Body of pancreas (tissue), 4 donors: Measurements from ENCODE around the gene DNAJB1. TPM values are rescaled to one million over a fixed set of nuclear protein-coding genes. Genes with fewer than 3 reads are reported as not detected.

Source experiments
- ATAC-seq: fragments of 150-250 bp; one replicate; pipeline ENCODE4 v1.9.1; 2016
- DNase-seq, 4 donors: peaks; one replicate each; pipeline ENCODE4 v3.0.0-alpha.2; 2019
- H3K27ac ChIP-seq, 4 donors: fragments of 200-600 bp; sonication (generic); 1 replicate in 3 of 4; 2 replicates in 1 of 4; pipeline versions ENCODE4 v1.5.1 to v1.6.1; 2016 to 2019; ENCODE audit warnings: mild to moderate bottlenecking in 1 of 4, mixed read lengths in 1 of 4, moderate library complexity in 1 of 4
- H3K27me3 ChIP-seq, 2 donors: fragments of 200-600 bp; sonication (generic); one replicate each; pipeline ENCODE4 v1.6.0; 2016; ENCODE audit warnings: mild to moderate bottlenecking in 1 of 2
- H3K36me3 ChIP-seq, 2 donors: fragments of 200-600 bp; sonication (generic); replicated peaks in 1 of 2; 2 replicates each; pipeline ENCODE4 v1.5.1; 2016; ENCODE audit warnings: low read depth in 2 of 2; ENCODE audit not compliant: insufficient read depth in 1 of 2
- H3K4me1 ChIP-seq: fragments of 200-600 bp; sonication (generic); one replicate; pipeline ENCODE4 v1.6.0; 2016
- H3K4me3 ChIP-seq, 2 donors: fragments of 200-600 bp; sonication (generic); 1 replicate in 1 of 2; 2 replicates in 1 of 2; pipeline ENCODE4 v1.5.1; 2016 to 2019
- H3K9me3 ChIP-seq, 3 donors: fragments of 200-600 bp; sonication (generic); 1 replicate in 2 of 3; 2 replicates in 1 of 3; pipeline ENCODE4 v1.5.1; 2016
- POLR2A ChIP-seq, 3 donors: fragments of 450-650 bp; IDR thresholded peaks; one replicate each; pipeline ENCODE4 v1.6.1; 2016; ENCODE audit warnings: antibody characterized with exemption in 3 of 3, mild to moderate bottlenecking in 2 of 3
- WGBS, 2 donors: methylation state at CpG; one replicate each; pipeline ENCODE4 v1.1.5; 2017; 5-methylcytosine and 5-hydroxymethylcytosine counted together
- intact Hi-C: fragments of 100-400 bp; cut with DNase I; formaldehyde crosslinking; loops from one replicate; pipeline ENCODE4 v1.15.1; 2023
- total RNA-seq, 2 donors: library from RNA; depleted of rRNA; stranded (reverse); fragments of >200 nt; gene quantifications; one replicate each; pipeline ENCODE4 v1.1.0, GENCODE V29; 2016
- TF ChIP-seq, protein P1 (sequence below), 7 experiments: fragments of 450-650 bp in 4 of 7; fragments of 200-600 bp in 3 of 7; sonication (generic) in 3 of 7; IDR thresholded peaks; one replicate each; pipeline ENCODE4 v1.5.1; 2016 to 2019; ENCODE audit warnings: antibody characterized with exemption in 7 of 7

DNAJB1 gene
- total RNA-seq, 2 donors from 2014 or later = 24.4 to 33.2 TPM

DNA sequence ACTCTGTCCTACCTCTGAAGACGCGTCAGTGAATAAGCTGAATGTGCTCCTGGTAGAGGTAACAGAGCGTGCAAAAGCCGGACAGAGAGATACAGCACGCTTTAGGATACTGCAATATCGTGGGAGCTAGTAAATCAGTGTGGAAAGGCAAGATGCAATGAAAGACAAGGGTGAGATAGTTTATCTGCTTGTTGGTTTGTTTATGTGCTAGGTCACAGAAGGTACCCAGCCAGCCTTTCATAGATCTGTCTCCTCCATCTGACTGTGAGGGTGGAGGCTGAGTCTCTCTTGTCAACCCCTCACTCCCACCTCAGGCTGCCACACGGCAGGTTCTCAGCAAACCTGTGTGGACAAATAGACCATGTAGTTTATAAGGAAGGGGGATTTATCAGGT lies 21.4 kb downstream of the DNAJB1 start:
- no peaks in the 10 kb centered on the region for H3K9me3 ChIP-seq
- DNase-seq = no peak
- no peak overlapping the region for H3K4me3 ChIP-seq

DNA sequence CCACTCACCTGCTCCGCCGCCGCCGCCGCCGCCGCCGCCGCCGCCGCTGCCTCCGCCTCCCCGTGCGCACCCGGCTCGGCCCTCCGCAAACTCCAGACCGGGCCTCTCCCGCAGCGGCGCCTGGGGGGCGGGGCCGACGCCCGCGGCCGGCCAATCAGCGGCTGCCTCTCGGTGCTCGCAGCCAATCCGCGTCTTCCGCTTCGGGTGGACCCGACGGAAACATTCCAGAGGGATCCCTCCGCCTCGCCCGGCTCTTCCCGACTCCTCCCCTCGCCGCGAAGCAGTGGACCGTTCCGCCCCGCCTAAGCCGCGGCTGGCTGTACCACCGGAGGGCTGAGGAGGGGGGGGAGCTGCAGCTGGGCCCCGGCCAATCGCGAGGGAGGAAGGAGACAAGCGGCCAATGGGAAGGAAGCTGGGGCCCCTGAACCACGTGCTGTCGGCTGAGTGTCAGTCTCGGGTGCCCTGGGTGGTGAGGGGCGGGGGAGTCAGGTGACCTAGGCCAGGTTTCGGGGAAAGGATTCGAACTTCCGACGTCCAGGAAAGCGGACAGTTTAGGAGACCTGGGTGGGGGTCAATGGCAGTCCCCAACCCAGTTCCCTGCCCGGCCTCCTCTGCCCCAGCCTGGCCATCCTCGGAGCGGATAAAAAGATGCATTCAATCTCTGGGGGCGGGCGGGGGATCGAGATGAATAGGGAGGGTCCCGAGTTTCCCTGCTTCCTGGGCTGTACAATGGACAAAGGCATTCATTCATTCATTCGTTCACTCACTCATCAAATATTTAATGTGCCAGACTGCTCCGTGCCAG lies 22.0 kb downstream of the DNAJB1 start, which contains the start of gene GIPC1:
Gene GIPC1, minus strand, starts transcription at position 99 of the 805 bp plus-strand sequence. CDS start 13,151 bp downstream, outside the sequence.
- peaks cover 27% of the 10 kb centered on the region for H3K4me1 ChIP-seq
- H3K27ac ChIP-seq = peak within 1 kb of the TSS; percentile 53 to 86 (median 72)
- ATAC-seq = peak; percentile 97
- TF ChIP-seq POLR2A (IDR thresholded peaks at IDR 0.05) = peak in 2 of 3 donors; percentile 22 to 34
- TF ChIP-seq, protein P1, sequence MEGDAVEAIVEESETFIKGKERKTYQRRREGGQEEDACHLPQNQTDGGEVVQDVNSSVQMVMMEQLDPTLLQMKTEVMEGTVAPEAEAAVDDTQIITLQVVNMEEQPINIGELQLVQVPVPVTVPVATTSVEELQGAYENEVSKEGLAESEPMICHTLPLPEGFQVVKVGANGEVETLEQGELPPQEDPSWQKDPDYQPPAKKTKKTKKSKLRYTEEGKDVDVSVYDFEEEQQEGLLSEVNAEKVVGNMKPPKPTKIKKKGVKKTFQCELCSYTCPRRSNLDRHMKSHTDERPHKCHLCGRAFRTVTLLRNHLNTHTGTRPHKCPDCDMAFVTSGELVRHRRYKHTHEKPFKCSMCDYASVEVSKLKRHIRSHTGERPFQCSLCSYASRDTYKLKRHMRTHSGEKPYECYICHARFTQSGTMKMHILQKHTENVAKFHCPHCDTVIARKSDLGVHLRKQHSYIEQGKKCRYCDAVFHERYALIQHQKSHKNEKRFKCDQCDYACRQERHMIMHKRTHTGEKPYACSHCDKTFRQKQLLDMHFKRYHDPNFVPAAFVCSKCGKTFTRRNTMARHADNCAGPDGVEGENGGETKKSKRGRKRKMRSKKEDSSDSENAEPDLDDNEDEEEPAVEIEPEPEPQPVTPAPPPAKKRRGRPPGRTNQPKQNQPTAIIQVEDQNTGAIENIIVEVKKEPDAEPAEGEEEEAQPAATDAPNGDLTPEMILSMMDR (IDR thresholded peaks at IDR 0.05) = no peak
- H3K9me3 ChIP-seq = no peaks in the 10 kb centered on the region
- 2 to 3% methylated on average over 25 to 69 of the region's 71 CpGs for WGBS, 2 donors
- intact Hi-C loops = no loop called here
- H3K4me3 ChIP-seq = peak within 1 kb of the TSS; percentile 58 to 69
- peak; percentile 96 to 98 (median 97) for DNase-seq
- no peaks in the 10 kb centered on the region for H3K36me3 ChIP-seq
- no peaks in the 10 kb centered on the region for H3K27me3 ChIP-seq

More for the DNA sequence above, 21.4 kb downstream of the DNAJB1 start:
- Histone ChIP-seq H3K36me3 (no peaks in the 10 kb centered on the region), H3K4me1 (peaks cover 27% of the 10 kb centered on the region), H3K27ac (peak overlapping the region; percentile 53 to 86 (median 72)), H3K27me3 (no peaks in the 10 kb centered on the region)
- WGBS, 2 donors = 15 to 25% methylated on average over 7 of the region's 7 CpGs
- no peak for ATAC-seq
- TF ChIP-seq, protein P1 (IDR thresholded peaks at IDR 0.05) = no peak
- no peak for TF ChIP-seq POLR2A (IDR thresholded peaks at IDR 0.05)
- intact Hi-C loops = no loop called here

DNA sequence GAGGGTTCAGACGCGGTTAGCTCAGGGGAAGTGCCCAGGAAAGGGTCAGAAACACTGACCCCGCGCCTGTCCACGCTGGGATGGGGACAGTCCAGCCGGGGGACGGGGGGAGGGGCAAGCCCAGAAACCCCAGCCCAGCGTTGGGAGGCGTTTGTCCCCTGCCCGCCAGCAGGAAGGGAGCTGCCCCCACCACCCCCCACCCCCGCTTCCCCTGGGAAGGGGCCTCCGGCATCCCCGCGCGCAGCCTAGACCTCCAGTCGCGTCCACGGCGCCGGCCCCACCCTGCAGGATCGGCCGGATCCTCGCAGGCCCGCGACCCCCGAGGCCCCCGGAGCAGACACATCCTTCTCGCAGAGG lies 22.5 kb downstream of the DNAJB1 start:
- WGBS, 2 donors = 0% methylated on average over 27 of the region's 28 CpGs; no CpG with 5 or more reads in 1 of the 2 donors
- ATAC-seq = peak; percentile 1
- Histone ChIP-seq H3K27ac (peak overlapping the region; percentile 32 to 86 (median 66)), H3K27me3 (no peaks in the 10 kb centered on the region), H3K9me3 (no peaks in the 10 kb centered on the region), H3K36me3 (no peaks in the 10 kb centered on the region), H3K4me1 (peaks cover 27% of the 10 kb centered on the region), H3K4me3 (peak overlapping the region; percentile 58 to 69)
- no peak for TF ChIP-seq POLR2A (IDR thresholded peaks at IDR 0.05)
- TF ChIP-seq, protein P1 (IDR thresholded peaks at IDR 0.05) = no peak
- intact Hi-C loops = no loop called here
- no peak for DNase-seq

DNA sequence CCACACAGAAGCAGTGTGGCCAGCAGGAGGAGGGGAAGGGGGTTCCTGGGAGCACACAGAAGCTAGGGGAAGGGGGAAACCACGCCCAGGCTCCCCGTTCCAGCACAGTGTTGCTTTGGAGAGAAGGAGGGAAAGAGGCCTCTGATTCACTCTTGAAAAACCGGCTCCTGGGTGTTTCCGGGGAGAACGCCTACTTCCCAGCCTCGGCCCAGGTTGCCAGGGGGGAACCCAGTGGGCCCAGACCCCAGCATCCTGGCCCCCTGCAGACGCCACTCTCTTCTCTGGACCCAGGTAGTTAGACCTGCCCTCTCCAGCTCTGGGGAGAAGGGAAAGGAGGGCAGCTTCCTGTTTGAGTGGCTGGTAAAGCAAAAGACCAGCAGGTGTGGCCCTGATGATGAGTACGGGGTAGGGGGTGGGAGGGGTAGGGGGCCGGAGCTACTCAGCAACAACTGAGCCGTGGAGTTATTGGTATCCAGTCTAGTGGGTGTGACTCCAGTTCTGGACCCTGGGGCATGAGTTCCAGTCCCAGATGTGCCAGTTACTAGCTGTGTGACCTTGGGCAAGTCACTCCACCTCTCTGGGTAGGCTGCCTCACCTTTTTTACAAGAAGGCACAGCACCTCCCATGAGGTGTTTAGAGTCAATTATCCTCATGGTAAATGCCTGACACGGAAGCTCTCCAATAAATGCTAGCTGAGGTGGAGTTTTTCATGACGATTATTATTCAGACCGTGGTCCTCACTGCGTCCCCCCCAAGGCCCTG lies 23.1 kb downstream of the DNAJB1 start:
- no peaks in the 10 kb centered on the region for H3K9me3 ChIP-seq
- H3K27me3 ChIP-seq = no peaks in the 10 kb centered on the region
- intact Hi-C loops = no loop called here
- H3K4me1 ChIP-seq = peaks cover 27% of the 10 kb centered on the region
- DNase-seq = no peak
- WGBS, 2 donors = 29 to 47% methylated on average over 6 to 14 of the region's 14 CpGs
- H3K4me3 ChIP-seq = peak overlapping the region; percentile 58 to 69
- peak overlapping the region in 3 of 4 donors; percentile 53 to 86 (median 79) for H3K27ac ChIP-seq
- H3K36me3 ChIP-seq = no peaks in the 10 kb centered on the region
- no peak for ATAC-seq
- TF ChIP-seq, protein P1 (IDR thresholded peaks at IDR 0.05) = no peak
- TF ChIP-seq POLR2A (IDR thresholded peaks at IDR 0.05) = no peak
